A549 (cell line): ENCODE data around the gene SIK3. TPM values are rescaled to one million over a fixed set of nuclear protein-coding genes. Genes with fewer than 3 reads are reported as not detected.

Experiments
- ATAC-seq, 2 experiments: fragments of 200-7000 bp in 1 of 2; fragments of >200 bp in 1 of 2; cut with Nextera tagmentation in 1 of 2; cut with Tn5 transposase in 1 of 2; 3 replicates each; pipeline versions ENCODE4 v1.8.0 to v1.9.1; 2018 to 2020; ENCODE audit warnings: mild to moderate bottlenecking in 1 of 2, moderate library complexity in 1 of 2
- CTCF ChIA-PET: fragments of 300-600 bp; sonication (Branson Sonifier 250); formaldehyde crosslinking; extraction: SDS; loops from one replicate; lab custom pipeline; 2021; ENCODE audit warnings: antibody characterized with exemption, inconsistent platforms; lab: Yijun Ruan, JAX
- POLR2A ChIA-PET: fragments of 350-600 bp; formaldehyde crosslinking; extraction: SDS; loops from one replicate; lab custom pipeline; 2021; ENCODE audit warnings: antibody characterized with exemption, inconsistent platforms; lab: Yijun Ruan, JAX
- DNase-seq, 2 experiments: peaks; one replicate each; pipeline versions ENCODE4 v3.0.0 to v3.0.0-alpha.2; 2011 to 2016; ENCODE audit warnings: low read depth in 1 of 2, low spot score in 1 of 2
- FAIRE-seq: peaks from 2 replicates; lab custom pipeline; 2011; peaks lifted over from hg19 to GRCh38; lab: Jason Lieb, UNC
- H3K27ac ChIP-seq, 2 experiments: fragments of >200 bp; sonication (Bioruptor Twin); formaldehyde crosslinking; 3 replicates each; pipeline ENCODE4 v1.5.1; 2016 to 2017
- H3K4me1 ChIP-seq: fragments of >200 bp; sonication (Bioruptor Twin); formaldehyde crosslinking; 3 replicates; pipeline ENCODE4 v1.6.1; 2016
- H3K4me2 ChIP-seq: fragments of >200 bp; sonication (Bioruptor Twin); formaldehyde crosslinking; 3 replicates; pipeline ENCODE4 v1.6.1; 2016
- H3K4me3 ChIP-seq: fragments of >200 bp; sonication (Bioruptor Twin); formaldehyde crosslinking; 3 replicates; pipeline ENCODE4 v1.5.1; 2016
- H3K9me3 ChIP-seq: fragments of >200 bp; sonication (Bioruptor Twin); formaldehyde crosslinking; 3 replicates; pipeline ENCODE4 v1.6.1; 2016
- BHLHE40 ChIP-seq: IDR thresholded peaks from 2 replicates; pipeline ENCODE4 v1.6.1; 2012; ENCODE audit warnings: low read depth, low read length, inconsistent platforms
- CHD2 ChIP-seq: fragments of 150-350 bp; IDR thresholded peaks from 2 replicates; pipeline ENCODE4 v1.6.1; 2014; ENCODE audit warnings: low read length; ENCODE audit not compliant: partially characterized antibody
- E2F6 ChIP-seq: IDR thresholded peaks from 2 replicates; pipeline ENCODE4 v1.6.1; 2012; ENCODE audit warnings: low read depth, borderline replicate concordance
- EP300 ChIP-seq, 2 experiments: fragments of >200 bp; sonication (Bioruptor Twin); formaldehyde crosslinking; IDR thresholded peaks; 2 replicates in 1 of 2; 3 replicates in 1 of 2; pipeline ENCODE4 v1.6.1; 2016 to 2017
- FOSL2 ChIP-seq, 2 experiments: fragments of 450-650 bp in 1 of 2; fragments of >200 bp in 1 of 2; sonication (Bioruptor Twin) in 1 of 2; formaldehyde crosslinking; IDR thresholded peaks; 2 replicates each; pipeline versions ENCODE4 v1.5.0 to v1.6.1; 2016 to 2020; ENCODE audit warnings: mild to moderate bottlenecking in 1 of 2, moderate library complexity in 1 of 2
- GATA3 ChIP-seq: IDR thresholded peaks from 2 replicates; pipeline ENCODE4 v1.6.1; 2012; ENCODE audit warnings: borderline replicate concordance
- HDAC2 ChIP-seq: fragments of 200-600 bp; sonication (generic); IDR thresholded peaks from 2 replicates; pipeline ENCODE4 v1.6.1; 2016
- HOXB13 ChIP-seq: fragments of 250-450 bp; sonication (Bioruptor Pico); IDR thresholded peaks from 2 replicates; pipeline ENCODE4 v1.5.0; 2020; ENCODE audit warnings: low read depth, mild to moderate bottlenecking, moderate library complexity
- KDM5A ChIP-seq: fragments of 200-600 bp; sonication (generic); IDR thresholded peaks from 2 replicates; pipeline ENCODE4 v1.6.1; 2016; ENCODE audit warnings: antibody characterized with exemption, mild to moderate bottlenecking
- MAX ChIP-seq: IDR thresholded peaks from 2 replicates; pipeline ENCODE4 v1.6.1; 2012
- MAZ ChIP-seq: fragments of 150-350 bp; IDR thresholded peaks from 2 replicates; pipeline ENCODE4 v1.6.1; 2014; ENCODE audit warnings: antibody characterized with exemption, low read depth, low read length, borderline replicate concordance
- MYC ChIP-seq: IDR thresholded peaks from 2 replicates; pipeline ENCODE4 v1.6.1; 2012; ENCODE audit warnings: mild to moderate bottlenecking, inconsistent platforms, low read length, improper control_type of control experiment, borderline replicate concordance
- NFE2L2 ChIP-seq: fragments of 150-350 bp; conservative IDR thresholded peaks from 2 replicates; pipeline ENCODE4 v1.6.1; 2014; ENCODE audit warnings: low read length
- NPAS2 ChIP-seq: fragments of 250-450 bp; sonication (Bioruptor Pico); IDR thresholded peaks from 2 replicates; pipeline ENCODE4 v1.8.0; 2022; ENCODE audit warnings: mild to moderate bottlenecking, moderate library complexity, borderline replicate concordance
- PHF8 ChIP-seq: fragments of 200-600 bp; sonication (generic); IDR thresholded peaks from 2 replicates; pipeline ENCODE4 v1.6.1; 2016; ENCODE audit warnings: low read depth, mild to moderate bottlenecking, antibody characterized with exemption, moderate library complexity, borderline replicate concordance
- POLR2AphosphoS2 ChIP-seq: conservative IDR thresholded peaks from 2 replicates; pipeline ENCODE4 v1.6.1; 2012; ENCODE audit warnings: low read length, improper control_type of control experiment, inconsistent platforms
- RCOR1 ChIP-seq: fragments of 150-350 bp; IDR thresholded peaks from 2 replicates; pipeline ENCODE4 v1.6.1; 2014; ENCODE audit warnings: antibody characterized with exemption, low read length, low read depth
- RFX5 ChIP-seq: fragments of 450-650 bp; IDR thresholded peaks from 2 replicates; pipeline ENCODE4 v1.7.1; 2014; ENCODE audit warnings: antibody characterized with exemption, mild to moderate bottlenecking, moderate library complexity
- RNF2 ChIP-seq: fragments of 200-600 bp; sonication (generic); IDR thresholded peaks from 2 replicates; pipeline ENCODE4 v1.6.1; 2016; ENCODE audit warnings: low read depth, mild to moderate bottlenecking, antibody characterized with exemption, moderate library complexity, borderline replicate concordance
- SMC3 ChIP-seq: fragments of >200 bp; sonication (Bioruptor Twin); formaldehyde crosslinking; IDR thresholded peaks from 3 replicates; pipeline ENCODE4 v1.6.1; 2018; ENCODE audit warnings: inconsistent platforms
- TFCP2L1 ChIP-seq: fragments of 250-450 bp; sonication (Bioruptor Pico); IDR thresholded peaks from 2 replicates; pipeline ENCODE4 v1.5.0; 2021; ENCODE audit warnings: mild to moderate bottlenecking
- ZC3H11A ChIP-seq: fragments of 450-650 bp; IDR thresholded peaks from 2 replicates; pipeline ENCODE4 v1.6.1; 2014; ENCODE audit warnings: antibody characterized with exemption, mild to moderate bottlenecking
- ZNF302 ChIP-seq: fragments of 250-450 bp; sonication (Bioruptor Pico); IDR thresholded peaks from 2 replicates; pipeline ENCODE4 v1.9.0; 2021; ENCODE audit warnings: inconsistent platforms, mild to moderate bottlenecking, moderate library complexity
- WGBS: methylation state at CpG from one replicate; pipeline ENCODE4 v1.1.6; 2017; ENCODE audit errors: missing lambda C conversion rate; 5-methylcytosine and 5-hydroxymethylcytosine counted together
- polyA plus RNA-seq, 4 experiments: library from polyadenylated mRNA; depleted of rRNA in 3 of 4; stranded (reverse); fragments of >200 nt; fragmentation: RNase III in 1 of 4; extraction: RNeasy Plus Mini Kit Qiagen cat#74134 plus additional on column Dnase treatment in 1 of 4; gene quantifications; 2 replicates in 3 of 4; 3 replicates in 1 of 4; pipeline ENCODE4 v1.2.3, GENCODE V29; 2011 to 2017

The SIK3 gene
- polyA plus RNA-seq, 2 of the 4 experiments (the other 2 are of a cell fraction), result 8.2 to 9.0 TPM

- FAIRE-seq, result no peak
- CTCF ChIA-PET, result interaction anchor here (1.4 to 4.6 kb wide), 4 partner anchors 9 to 394 kb away, joined by 4 to 17 read pairs (median 6); no protein-coding TSS in a partner anchor
Measured at GRCh38 chr11:117126223-117126965, 28.2 kb upstream of the SIK3 start.

GRCh38 chr11:117122556-117122955 lies 24.3 kb upstream of the SIK3 start:
- no peak overlapping the region for H3K4me3 ChIP-seq
- TF ChIP-seq RNF2 (no peak), HOXB13 (CRISPR knock-in tag) (no peak), RCOR1 (no peak), MYC (no peak), ZNF302 (CRISPR knock-in tag) (no peak), FOSL2 (IDR thresholded peaks at IDR 0.05) (no peak), FOSL2 (CRISPR knock-in tag; IDR thresholded peaks at IDR 0.05) (no peak)
- TF ChIP-seq, all 56 proteins: peak for 0
- ChIA-PET CTCF (interaction anchor here (1.8 to 4.6 kb wide), 2 partner anchors 16 to 332 kb away, joined by 5 to 17 read pairs; partner anchors contain the start of gene APOA5), POLR2A (interaction anchor here (0.6 kb wide), 1 partner anchor 23 kb away, joined by 3 read pairs; no protein-coding TSS in a partner anchor)
- 59% methylated on average over 5 of the region's 5 CpGs for WGBS
- H3K9me3 ChIP-seq, result no peaks in the 10 kb centered on the region
- H3K4me1 ChIP-seq, result no peaks in the 10 kb centered on the region
- FAIRE-seq, result no peak
- H3K27ac ChIP-seq, result no peak overlapping the region
- H3K4me2 ChIP-seq, result no peak overlapping the region
- no peak for DNase-seq
- no peak for ATAC-seq

More at GRCh38 chr11:117126223-117126965, 28.2 kb upstream of the SIK3 start:
- ATAC-seq (no peak), DNase-seq (no peak)
- H3K4me3 ChIP-seq, result no peak overlapping the region
- POLR2A ChIA-PET, result no interaction called here
- no peak for TF ChIP-seq MYC
- TF ChIP-seq POLR2AphosphoS2, result no peak
- no peak for TF ChIP-seq RFX5
- no peak for TF ChIP-seq KDM5A
- TF ChIP-seq HDAC2, result no peak
- TF ChIP-seq E2F6, result no peak
- TF ChIP-seq EP300 (IDR thresholded peaks at IDR 0.05), result no peak
- TF ChIP-seq SMC3, result no peak
- no peak overlapping the region for H3K27ac ChIP-seq
- peaks cover 18% of the 10 kb centered on the region for H3K4me1 ChIP-seq
- H3K9me3 ChIP-seq, result no peaks in the 10 kb centered on the region
- no peak overlapping the region for H3K4me2 ChIP-seq
- 78% methylated on average over 7 of the region's 7 CpGs for WGBS

GRCh38 chr11:117121176-117121575 lies 22.9 kb upstream of the SIK3 start:
- no peaks in the 10 kb centered on the region for H3K4me1 ChIP-seq
- no peak for DNase-seq
- H3K4me3 ChIP-seq, result no peak overlapping the region
- TF ChIP-seq HOXB13 (CRISPR knock-in tag) (no peak), GATA3 (no peak), PHF8 (no peak), TFCP2L1 (CRISPR knock-in tag) (no peak), BHLHE40 (no peak), MAX (no peak), CHD2 (no peak), MAZ (no peak), NFE2L2 (no peak), SMC3 (no peak), NPAS2 (no peak), ZC3H11A (no peak)
- ATAC-seq, result no peak
- CTCF ChIA-PET, result interaction anchor here (0.8 to 0.9 kb wide), 2 partner anchors 12 to 16 kb away, joined by 3 read pairs; no protein-coding TSS in a partner anchor
- H3K4me2 ChIP-seq, result no peak overlapping the region
- no peak for FAIRE-seq
- POLR2A ChIA-PET, result no interaction called here
- no peaks in the 10 kb centered on the region for H3K9me3 ChIP-seq
- no peak overlapping the region for H3K27ac ChIP-seq
